KMS-11 (cell line): Measurements from ENCODE around the gene FIGLA.
A peak's percentile ranks its signal among the peaks of the same experiment; 100 is the strongest.

Experiments
- H2AFZ ChIP-seq: fragments of 200-600 bp; sonication (generic); 2 replicates; pipeline ENCODE4 v1.6.1; 2016; ENCODE audit warnings: antibody characterized with exemption, mixed run types, low read depth
- H3K27ac ChIP-seq: fragments of 200-600 bp; sonication (generic); 2 replicates; pipeline ENCODE4 v1.6.1; 2016; ENCODE audit warnings: mild to moderate bottlenecking, mixed run types
- H3K27me3 ChIP-seq: fragments of 200-600 bp; sonication (generic); 2 replicates; pipeline ENCODE4 v1.6.1; 2017; ENCODE audit warnings: mild to moderate bottlenecking, low read depth, mixed run types, moderate library complexity; ENCODE audit not compliant: insufficient read depth
- H3K36me3 ChIP-seq: fragments of 200-600 bp; sonication (generic); 2 replicates; pipeline ENCODE4 v1.6.1; 2017; ENCODE audit warnings: mild to moderate bottlenecking, mixed run types; ENCODE audit not compliant: insufficient read depth
- H3K4me1 ChIP-seq: fragments of 200-600 bp; sonication (generic); 2 replicates; pipeline ENCODE4 v1.6.1; 2016; ENCODE audit warnings: mild to moderate bottlenecking, low read depth, mixed run types; ENCODE audit not compliant: poor library complexity, severe bottlenecking
- H3K4me2 ChIP-seq: fragments of 200-600 bp; sonication (generic); 2 replicates; pipeline ENCODE4 v1.7.0; 2016; ENCODE audit warnings: mild to moderate bottlenecking, mixed run types
- H3K4me3 ChIP-seq: fragments of 200-600 bp; sonication (generic); IDR thresholded peaks from 2 replicates; pipeline ENCODE4 v1.6.1; 2017; ENCODE audit warnings: low read depth, low read length, mixed read lengths; ENCODE audit not compliant: insufficient read depth
- H3K79me2 ChIP-seq: fragments of 200-600 bp; sonication (generic); 2 replicates; pipeline ENCODE4 v1.6.1; 2016; ENCODE audit warnings: low read depth, mixed run types; ENCODE audit not compliant: insufficient read depth
- H3K9ac ChIP-seq: fragments of 200-600 bp; sonication (generic); 2 replicates; pipeline ENCODE4 v1.6.1; 2016; ENCODE audit warnings: mild to moderate bottlenecking, mixed run types
- H4K20me1 ChIP-seq: fragments of 200-600 bp; sonication (generic); 2 replicates; pipeline ENCODE4 v1.6.1; 2016; ENCODE audit warnings: mild to moderate bottlenecking, mixed run types; ENCODE audit not compliant: insufficient read depth
- TF ChIP-seq, protein P1 (sequence below): fragments of 200-600 bp; sonication (generic); conservative IDR thresholded peaks from 2 replicates; pipeline ENCODE4 v1.6.1; 2017; ENCODE audit warnings: low read depth, mild to moderate bottlenecking, antibody characterized with exemption, low read length, moderate library complexity, mixed read lengths

FIGLA gene

DNA sequence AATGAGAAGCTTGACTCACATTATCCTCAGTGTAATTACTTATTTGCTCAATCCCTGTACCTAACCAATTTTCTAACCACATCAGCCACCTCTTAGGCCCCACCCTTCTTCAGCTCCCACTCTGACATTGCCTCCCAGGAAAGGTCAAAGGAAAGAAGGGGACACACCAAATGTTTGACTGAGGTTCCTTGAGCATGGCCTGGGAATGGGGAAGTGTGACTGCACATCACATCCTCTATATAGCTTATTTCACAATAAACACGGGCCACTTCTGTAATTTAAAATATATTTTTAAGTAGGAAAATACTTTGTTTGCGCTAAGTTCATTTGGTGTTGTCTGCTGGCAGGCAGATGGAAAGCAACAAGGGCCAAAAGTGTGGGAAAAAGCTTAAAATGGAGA is 3.0 kb upstream of the FIGLA start:
- Histone ChIP-seq H3K27me3 (no peaks in the 10 kb centered on the region; the same call in 1 of the 2 replicates), H3K27ac (no peak overlapping the region), H3K36me3 (no peaks in the 10 kb centered on the region), H2AFZ (no peak overlapping the region), H4K20me1 (no peaks in the 10 kb centered on the region), H3K79me2 (no peaks in the 10 kb centered on the region), H3K4me3 (no peak overlapping the region), H3K4me1 (no peaks in the 10 kb centered on the region), H3K9ac (no peak overlapping the region), H3K4me2 (no peak overlapping the region)
- TF ChIP-seq, protein P1, sequence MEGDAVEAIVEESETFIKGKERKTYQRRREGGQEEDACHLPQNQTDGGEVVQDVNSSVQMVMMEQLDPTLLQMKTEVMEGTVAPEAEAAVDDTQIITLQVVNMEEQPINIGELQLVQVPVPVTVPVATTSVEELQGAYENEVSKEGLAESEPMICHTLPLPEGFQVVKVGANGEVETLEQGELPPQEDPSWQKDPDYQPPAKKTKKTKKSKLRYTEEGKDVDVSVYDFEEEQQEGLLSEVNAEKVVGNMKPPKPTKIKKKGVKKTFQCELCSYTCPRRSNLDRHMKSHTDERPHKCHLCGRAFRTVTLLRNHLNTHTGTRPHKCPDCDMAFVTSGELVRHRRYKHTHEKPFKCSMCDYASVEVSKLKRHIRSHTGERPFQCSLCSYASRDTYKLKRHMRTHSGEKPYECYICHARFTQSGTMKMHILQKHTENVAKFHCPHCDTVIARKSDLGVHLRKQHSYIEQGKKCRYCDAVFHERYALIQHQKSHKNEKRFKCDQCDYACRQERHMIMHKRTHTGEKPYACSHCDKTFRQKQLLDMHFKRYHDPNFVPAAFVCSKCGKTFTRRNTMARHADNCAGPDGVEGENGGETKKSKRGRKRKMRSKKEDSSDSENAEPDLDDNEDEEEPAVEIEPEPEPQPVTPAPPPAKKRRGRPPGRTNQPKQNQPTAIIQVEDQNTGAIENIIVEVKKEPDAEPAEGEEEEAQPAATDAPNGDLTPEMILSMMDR: no peak

- no peak overlapping the region for H3K4me3 ChIP-seq
- no peaks in the 10 kb centered on the region for H4K20me1 ChIP-seq
- H2AFZ ChIP-seq: peak overlapping the region; percentile 64
- H3K9ac ChIP-seq: no peak overlapping the region
- no peaks in the 10 kb centered on the region for H3K79me2 ChIP-seq
- no peak overlapping the region for H3K27ac ChIP-seq
- H3K4me1 ChIP-seq: peaks cover 13% of the 10 kb centered on the region
- no peaks in the 10 kb centered on the region for H3K36me3 ChIP-seq
- TF ChIP-seq, protein P1: peak; percentile 74
- H3K4me2 ChIP-seq: no peak overlapping the region; the same call in 1 of the 2 replicates
- no peaks in the 10 kb centered on the region; the same call in 1 of the 2 replicates for H3K27me3 ChIP-seq
Measured at GRCh38 chr2:70789304-70790135, 923 bp downstream of the FIGLA start.

- Histone ChIP-seq H3K27ac (no peak overlapping the region), H3K4me3 (no peak overlapping the region), H3K9ac (no peak overlapping the region), H3K4me2 (0 out of 2 replicates have a peak overlapping the region, but pooled peaks have one; percentile 20), H3K79me2 (no peaks in the 10 kb centered on the region), H3K4me1 (peaks cover 15% of the 10 kb centered on the region), H3K27me3 (no peaks in the 10 kb centered on the region; the same call in 1 of the 2 replicates), H4K20me1 (no peaks in the 10 kb centered on the region), H3K36me3 (no peaks in the 10 kb centered on the region), H2AFZ (peak overlapping the region; percentile 14; the same call in 1 of the 2 replicates)
- TF ChIP-seq, protein P1: peak; percentile 80
Measured at GRCh38 chr2:70785137-70785911, 5.1 kb downstream of the FIGLA start.

GRCh38 chr2:70784320-70784719 is 6.1 kb downstream of the FIGLA start:
- H3K79me2 ChIP-seq: no peaks in the 10 kb centered on the region
- H4K20me1 ChIP-seq: no peaks in the 10 kb centered on the region
- H3K27ac ChIP-seq: no peak overlapping the region
- no peak overlapping the region for H3K9ac ChIP-seq
- H3K4me1 ChIP-seq: peaks cover 15% of the 10 kb centered on the region
- no peaks in the 10 kb centered on the region; the same call in 1 of the 2 replicates for H3K27me3 ChIP-seq
- no peak overlapping the region for H3K4me3 ChIP-seq
- no peaks in the 10 kb centered on the region for H3K36me3 ChIP-seq
- no peak overlapping the region for H3K4me2 ChIP-seq
- TF ChIP-seq, protein P1: no peak
- no peak overlapping the region for H2AFZ ChIP-seq
